Gastrocnemius medialis (tissue), 4 donors: ENCODE measurements around the gene IARS1.

ENCODE experiments used
- POLR2A ChIP-seq, 2 donors: fragments of 450-650 bp; IDR thresholded peaks; one replicate each; pipeline ENCODE4 v1.6.1; 2017; ENCODE audit warnings: antibody characterized with exemption in 2 of 2, mild to moderate bottlenecking in 2 of 2, moderate library complexity in 2 of 2
- TF ChIP-seq, protein P1 (sequence below), 5 experiments: fragments of 450-650 bp in 3 of 5; fragments of 200-600 bp in 2 of 5; sonication (generic) in 2 of 5; IDR thresholded peaks in 4 of 5; conservative IDR thresholded peaks in 1 of 5; 1 replicate in 4 of 5; 2 replicates in 1 of 5; pipeline ENCODE4 v1.5.1; 2016 to 2019; ENCODE audit warnings: antibody characterized with exemption in 5 of 5, mild to moderate bottlenecking in 3 of 5, moderate library complexity in 3 of 5

DNA sequence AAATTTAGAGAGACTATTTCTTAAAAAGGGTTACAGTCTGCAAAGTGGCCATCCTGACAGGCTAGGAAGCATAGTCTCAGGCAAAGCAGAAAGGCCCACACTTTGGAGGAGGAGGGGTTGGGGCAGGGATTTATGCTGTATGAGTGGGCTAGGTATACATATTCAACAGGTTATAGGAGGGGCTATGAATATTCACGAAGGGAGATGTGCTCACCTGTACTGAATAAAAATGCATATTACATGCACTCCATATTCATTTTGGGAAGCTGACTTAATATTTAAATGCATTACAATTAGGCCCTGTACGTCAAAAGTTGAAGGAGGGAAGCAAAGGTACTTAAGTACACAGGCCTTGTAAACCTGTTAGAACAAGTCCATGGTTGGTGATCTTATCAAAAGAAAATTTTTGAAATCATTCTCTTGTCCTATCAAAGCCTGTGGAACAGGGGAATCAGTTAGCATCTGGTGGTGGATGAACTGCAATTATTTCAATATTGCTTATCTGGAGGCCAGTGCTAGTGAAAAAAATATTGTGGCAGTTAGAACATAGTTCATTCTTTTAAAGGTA is 33.9 kb upstream of the IARS1 start:
- TF ChIP-seq, protein P1, sequence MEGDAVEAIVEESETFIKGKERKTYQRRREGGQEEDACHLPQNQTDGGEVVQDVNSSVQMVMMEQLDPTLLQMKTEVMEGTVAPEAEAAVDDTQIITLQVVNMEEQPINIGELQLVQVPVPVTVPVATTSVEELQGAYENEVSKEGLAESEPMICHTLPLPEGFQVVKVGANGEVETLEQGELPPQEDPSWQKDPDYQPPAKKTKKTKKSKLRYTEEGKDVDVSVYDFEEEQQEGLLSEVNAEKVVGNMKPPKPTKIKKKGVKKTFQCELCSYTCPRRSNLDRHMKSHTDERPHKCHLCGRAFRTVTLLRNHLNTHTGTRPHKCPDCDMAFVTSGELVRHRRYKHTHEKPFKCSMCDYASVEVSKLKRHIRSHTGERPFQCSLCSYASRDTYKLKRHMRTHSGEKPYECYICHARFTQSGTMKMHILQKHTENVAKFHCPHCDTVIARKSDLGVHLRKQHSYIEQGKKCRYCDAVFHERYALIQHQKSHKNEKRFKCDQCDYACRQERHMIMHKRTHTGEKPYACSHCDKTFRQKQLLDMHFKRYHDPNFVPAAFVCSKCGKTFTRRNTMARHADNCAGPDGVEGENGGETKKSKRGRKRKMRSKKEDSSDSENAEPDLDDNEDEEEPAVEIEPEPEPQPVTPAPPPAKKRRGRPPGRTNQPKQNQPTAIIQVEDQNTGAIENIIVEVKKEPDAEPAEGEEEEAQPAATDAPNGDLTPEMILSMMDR (IDR thresholded peaks at IDR 0.05 in 4 of 5, conservative IDR thresholded peaks at IDR 0.05 in 1 of 5), result no peak
- TF ChIP-seq POLR2A (IDR thresholded peaks at IDR 0.05), result no peak
